Endodermal cell (in vitro differentiated cells): Measurements from ENCODE around the gene DHRS9. TPM values are rescaled to one million over a fixed set of nuclear protein-coding genes. Genes with fewer than 3 reads are reported as not detected.

Source experiments
- DNase-seq: peaks from one replicate; pipeline ENCODE4 v3.0.0-alpha.2; 2017
- H3K27ac ChIP-seq: 2 replicates; pipeline ENCODE4 v1.5.1; 2013; ENCODE audit warnings: mild to moderate bottlenecking, low read depth, low read length, moderate library complexity
- H3K27me3 ChIP-seq: 2 replicates; pipeline ENCODE4 v1.6.1; 2013; ENCODE audit warnings: mild to moderate bottlenecking, low read length, moderate library complexity; ENCODE audit not compliant: insufficient read depth, control insufficient read depth, poor library complexity, severe bottlenecking
- H3K36me3 ChIP-seq: 2 replicates; pipeline ENCODE4 v1.7.0; 2013; ENCODE audit warnings: mild to moderate bottlenecking, low read length, moderate library complexity; ENCODE audit not compliant: control insufficient read depth, insufficient read depth
- H3K4me1 ChIP-seq: one replicate; pipeline ENCODE4 v1.7.0; 2013; ENCODE audit warnings: low read length; ENCODE audit not compliant: control insufficient read depth, insufficient read depth
- H3K4me3 ChIP-seq: 2 replicates; pipeline ENCODE4 v1.5.1; 2013; ENCODE audit warnings: mild to moderate bottlenecking, low read length, moderate library complexity
- H3K9ac ChIP-seq: 2 replicates; pipeline ENCODE4 v1.6.1; 2013; ENCODE audit warnings: mild to moderate bottlenecking, low read length, moderate library complexity; ENCODE audit not compliant: poor library complexity, severe bottlenecking; ENCODE audit errors: extremely low read depth
- H3K9me3 ChIP-seq: 2 replicates; pipeline ENCODE4 v1.6.1; 2013; ENCODE audit warnings: mild to moderate bottlenecking, low read length, moderate library complexity; ENCODE audit not compliant: control insufficient read depth
- H3K27ac Mint-ChIP-seq: 2 replicates; pipeline ENCODE4 v1.8.0; 2020; ENCODE audit warnings: mixed read lengths
- H3K27me3 Mint-ChIP-seq: 2 replicates; pipeline ENCODE4 v1.8.0; 2021; ENCODE audit warnings: mild to moderate bottlenecking, mixed read lengths; ENCODE audit not compliant: insufficient read depth
- H3K36me3 Mint-ChIP-seq: 2 replicates; pipeline ENCODE4 v1.8.0; 2020; ENCODE audit warnings: low read depth, mixed read lengths
- H3K4me1 Mint-ChIP-seq: 2 replicates; pipeline ENCODE4 v1.8.0; 2020; ENCODE audit warnings: mixed read lengths
- H3K4me3 Mint-ChIP-seq: 2 replicates; pipeline ENCODE4 v1.8.0; 2020; ENCODE audit warnings: mild to moderate bottlenecking, moderate library complexity, mixed read lengths
- H3K9me3 Mint-ChIP-seq: 2 replicates; pipeline ENCODE4 v1.8.0; 2020; ENCODE audit warnings: mild to moderate bottlenecking, mixed read lengths
- CTCF ChIP-seq: fragments of 200-600 bp; sonication (generic); conservative IDR thresholded peaks from 2 replicates; pipeline ENCODE4 v1.5.0; 2021; ENCODE audit warnings: antibody characterized with exemption, mild to moderate bottlenecking
- WGBS, 2 experiments: methylation state at CpG; one replicate each; pipeline versions ENCODE4 v1.1.5 to v1.1.7; 2013; ENCODE audit warnings: missing lambda C conversion rate in 2 of 2, mixed read lengths in 1 of 2; ENCODE audit not compliant: insufficient coverage in 1 of 2, insufficient read length in 1 of 2; 5-methylcytosine and 5-hydroxymethylcytosine counted together
- total RNA-seq, 2 donors: library from RNA; stranded (reverse); fragmentation: NEBNext Ultra II Directional in 1 of 2; extraction: Animal tissue kit (Norgen Biotek cat#: 25700) in 1 of 2; gene quantifications; 2 replicates in 1 of 2; 3 replicates in 1 of 2; pipeline ENCODE4 v1.2.1, GENCODE V29; 2021

The DHRS9 gene
- total RNA-seq, 2 donors from 2014 or later = not detected

GRCh38 chr2:169090133-169090820 lies 20.9 kb downstream of the DHRS9 start:
- Mint-ChIP-seq H3K4me1 (peaks cover 5% of the 10 kb centered on the region), H3K27ac (no peak overlapping the region), H3K4me3 (no peak overlapping the region), H3K9me3 (no peaks in the 10 kb centered on the region), H3K27me3 (peaks cover 1% of the 10 kb centered on the region), H3K36me3 (no peaks in the 10 kb centered on the region)
- H3K36me3 ChIP-seq = no peaks in the 10 kb centered on the region
- H3K9me3 ChIP-seq = no peaks in the 10 kb centered on the region
- no peak overlapping the region for H3K9ac ChIP-seq
- no peaks in the 10 kb centered on the region for H3K27me3 ChIP-seq
- no peak overlapping the region for H3K4me3 ChIP-seq
- H3K27ac ChIP-seq = no peak overlapping the region
- DNase-seq = no peak
- TF ChIP-seq CTCF = no peak
- WGBS, 2 experiments = 97% methylated on average over 5 of the region's 6 CpGs; no CpG with 5 or more reads in 1 of the 2 experiments
- peaks cover 3% of the 10 kb centered on the region for H3K4me1 ChIP-seq

- WGBS, 2 experiments = 94 to 100% methylated on average over 2 to 3 of the region's 3 CpGs
- H3K36me3 Mint-ChIP-seq = no peaks in the 10 kb centered on the region
Observed at GRCh38 chr2:169091256-169091655, 21.9 kb downstream of the DHRS9 start.

GRCh38 chr2:169091761-169092519 lies 22.6 kb downstream of the DHRS9 start:
- H3K4me1 ChIP-seq = peaks cover 3% of the 10 kb centered on the region
- Mint-ChIP-seq H3K4me1 (peaks cover 5% of the 10 kb centered on the region), H3K27me3 (no peaks in the 10 kb centered on the region), H3K27ac (no peak overlapping the region), H3K9me3 (no peaks in the 10 kb centered on the region), H3K4me3 (no peak overlapping the region), H3K36me3 (no peaks in the 10 kb centered on the region)
- H3K9ac ChIP-seq = no peak overlapping the region
- no peak overlapping the region for H3K27ac ChIP-seq
- DNase-seq = no peak
- 94 to 100% methylated on average over 4 to 8 of the region's 8 CpGs for WGBS, 2 experiments
- TF ChIP-seq CTCF = no peak
- H3K9me3 ChIP-seq = no peaks in the 10 kb centered on the region
- no peaks in the 10 kb centered on the region for H3K27me3 ChIP-seq
- no peaks in the 10 kb centered on the region for H3K36me3 ChIP-seq
- H3K4me3 ChIP-seq = no peak overlapping the region

More at GRCh38 chr2:169091256-169091655, 21.9 kb downstream of the DHRS9 start:
- no peak overlapping the region for H3K27ac Mint-ChIP-seq
- Histone ChIP-seq H3K36me3 (no peaks in the 10 kb centered on the region), H3K9ac (no peak overlapping the region), H3K4me3 (no peak overlapping the region), H3K27me3 (no peaks in the 10 kb centered on the region), H3K9me3 (no peaks in the 10 kb centered on the region), H3K4me1 (peaks cover 3% of the 10 kb centered on the region), H3K27ac (no peak overlapping the region)
- H3K4me1 Mint-ChIP-seq = peaks cover 5% of the 10 kb centered on the region
- no peaks in the 10 kb centered on the region for H3K27me3 Mint-ChIP-seq
- DNase-seq = no peak
- no peaks in the 10 kb centered on the region for H3K9me3 Mint-ChIP-seq
- no peak overlapping the region for H3K4me3 Mint-ChIP-seq
- no peak for TF ChIP-seq CTCF
